Osteoblast (primary cell): ENCODE measurements around the gene PRR33. TPM values are rescaled to one million over a fixed set of nuclear protein-coding genes. Genes with fewer than 3 reads are reported as not detected.

Source experiments
- DNase-seq: peaks from one replicate; pipeline ENCODE4 v3.0.0; 2011; ENCODE audit warnings: low spot score, mixed read lengths; ENCODE audit not compliant: insufficient read length; ENCODE audit errors: missing footprints
- H2AFZ ChIP-seq: 2 replicates; pipeline ENCODE4 v1.6.0; 2011; ENCODE audit warnings: mild to moderate bottlenecking, low read length
- H3K27ac ChIP-seq: 2 replicates; pipeline ENCODE4 v1.5.1; 2011; ENCODE audit warnings: mild to moderate bottlenecking, low read depth, low read length, moderate library complexity
- H3K27me3 ChIP-seq: 2 replicates; pipeline ENCODE4 v1.6.0; 2012; ENCODE audit warnings: mild to moderate bottlenecking, control low read depth, inconsistent platforms, low read length, moderate library complexity; ENCODE audit not compliant: insufficient read depth
- H3K36me3 ChIP-seq: 2 replicates; pipeline ENCODE4 v1.5.1; 2011; ENCODE audit warnings: mild to moderate bottlenecking, low read length, control low read depth, moderate library complexity; ENCODE audit not compliant: insufficient read depth
- H3K4me1 ChIP-seq: 2 replicates; pipeline ENCODE4 v1.5.1; 2011; ENCODE audit warnings: mild to moderate bottlenecking, low read length, control low read depth, moderate library complexity; ENCODE audit not compliant: insufficient read depth
- H3K4me2 ChIP-seq: 2 replicates; pipeline ENCODE4 v1.6.0; 2011; ENCODE audit warnings: mild to moderate bottlenecking, low read length; ENCODE audit not compliant: insufficient read depth
- H3K4me3 ChIP-seq: fragments of 200-600 bp; sonication (generic); 3 replicates; pipeline ENCODE4 v1.5.1; 2012; ENCODE audit warnings: mild to moderate bottlenecking, low read length, inconsistent platforms; ENCODE audit not compliant: insufficient read depth
- H3K79me2 ChIP-seq: 2 replicates; pipeline ENCODE4 v1.6.0; 2012; ENCODE audit warnings: mild to moderate bottlenecking, low read length, control low read depth, inconsistent platforms; ENCODE audit not compliant: insufficient read depth
- H3K9me3 ChIP-seq: 2 replicates; pipeline ENCODE4 v1.5.1; 2011; ENCODE audit warnings: low read depth, low read length, control low read depth
- H4K20me1 ChIP-seq: 2 replicates; pipeline ENCODE4 v1.6.0; 2012; ENCODE audit warnings: mild to moderate bottlenecking, low read length, control low read depth; ENCODE audit not compliant: insufficient read depth
- total RNA-seq: library from RNA; depleted of rRNA; stranded (reverse); fragments of >200 nt; gene quantifications from 2 replicates; pipeline ENCODE4 v1.2.3, GENCODE V29; 2012
- TF ChIP-seq, protein P1 (sequence below): IDR thresholded peaks from 2 replicates; pipeline ENCODE4 v1.5.1; 2011; ENCODE audit warnings: mild to moderate bottlenecking, low read depth, low read length, moderate library complexity; ENCODE audit errors: extremely low read depth

Gene PRR33
- total RNA-seq, 1 donor = not detected

DNA sequence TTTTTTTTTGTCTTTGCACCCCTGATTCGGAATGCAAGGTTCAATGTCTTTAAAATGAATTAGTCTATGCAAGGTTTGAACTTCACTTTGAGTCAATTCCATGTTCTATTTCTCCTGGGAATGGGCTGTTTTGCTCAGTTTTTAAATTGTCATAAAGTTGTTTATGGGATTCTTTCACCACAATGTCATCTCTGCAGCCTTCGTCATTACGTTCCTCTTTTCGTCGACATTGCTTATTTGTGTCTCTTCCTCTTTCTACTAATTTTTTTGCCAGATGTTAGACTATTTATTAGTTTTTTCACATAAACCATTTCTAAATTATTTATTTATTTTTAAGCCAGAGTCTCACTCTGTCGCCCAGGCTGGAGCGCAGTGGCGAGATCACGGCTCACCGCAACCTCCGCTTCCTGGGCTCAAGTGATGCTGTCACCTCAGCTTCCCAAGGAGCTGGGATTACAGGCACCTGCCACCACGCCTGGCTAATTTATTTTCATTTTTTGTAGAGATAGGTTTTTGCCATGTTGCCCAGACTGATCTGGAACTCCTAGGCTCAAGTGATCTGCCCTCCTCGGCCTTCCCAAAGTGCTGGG is 20.7 kb upstream of the PRR33 start:
- DNase-seq = peak; percentile 41
- Histone ChIP-seq H4K20me1 (no peaks in the 10 kb centered on the region), H3K4me2 (no peak overlapping the region), H3K36me3 (no peaks in the 10 kb centered on the region), H3K4me3 (no peak overlapping the region), H3K79me2 (no peaks in the 10 kb centered on the region), H3K9me3 (no peaks in the 10 kb centered on the region), H2AFZ (no peak overlapping the region), H3K27ac (no peak overlapping the region), H3K4me1 (peaks cover 6% of the 10 kb centered on the region), H3K27me3 (peaks cover 3% of the 10 kb centered on the region)
- TF ChIP-seq, protein P1, sequence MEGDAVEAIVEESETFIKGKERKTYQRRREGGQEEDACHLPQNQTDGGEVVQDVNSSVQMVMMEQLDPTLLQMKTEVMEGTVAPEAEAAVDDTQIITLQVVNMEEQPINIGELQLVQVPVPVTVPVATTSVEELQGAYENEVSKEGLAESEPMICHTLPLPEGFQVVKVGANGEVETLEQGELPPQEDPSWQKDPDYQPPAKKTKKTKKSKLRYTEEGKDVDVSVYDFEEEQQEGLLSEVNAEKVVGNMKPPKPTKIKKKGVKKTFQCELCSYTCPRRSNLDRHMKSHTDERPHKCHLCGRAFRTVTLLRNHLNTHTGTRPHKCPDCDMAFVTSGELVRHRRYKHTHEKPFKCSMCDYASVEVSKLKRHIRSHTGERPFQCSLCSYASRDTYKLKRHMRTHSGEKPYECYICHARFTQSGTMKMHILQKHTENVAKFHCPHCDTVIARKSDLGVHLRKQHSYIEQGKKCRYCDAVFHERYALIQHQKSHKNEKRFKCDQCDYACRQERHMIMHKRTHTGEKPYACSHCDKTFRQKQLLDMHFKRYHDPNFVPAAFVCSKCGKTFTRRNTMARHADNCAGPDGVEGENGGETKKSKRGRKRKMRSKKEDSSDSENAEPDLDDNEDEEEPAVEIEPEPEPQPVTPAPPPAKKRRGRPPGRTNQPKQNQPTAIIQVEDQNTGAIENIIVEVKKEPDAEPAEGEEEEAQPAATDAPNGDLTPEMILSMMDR = no peak

DNA sequence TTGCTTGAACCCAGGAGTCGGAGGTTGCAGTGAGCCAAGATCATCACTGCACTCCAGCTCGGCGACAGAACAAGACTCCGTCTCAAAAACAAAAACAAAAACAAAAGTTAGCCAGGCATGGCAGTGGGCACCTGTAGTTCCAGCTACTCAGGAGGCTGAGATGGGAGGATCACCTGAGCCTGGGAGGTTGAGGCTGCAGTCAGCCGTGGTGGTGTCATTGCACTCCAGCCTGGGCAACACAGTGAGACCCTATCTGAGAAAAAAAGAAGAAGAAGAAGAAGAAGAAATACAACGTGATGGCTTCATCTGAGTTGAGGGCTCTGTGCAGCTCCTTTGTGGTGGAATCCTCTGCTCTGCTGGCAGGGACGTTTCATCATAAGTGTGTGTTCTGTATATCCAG is 17.8 kb upstream of the PRR33 start:
- Histone ChIP-seq H3K4me3 (no peak overlapping the region), H3K36me3 (no peaks in the 10 kb centered on the region), H3K4me1 (peaks cover 6% of the 10 kb centered on the region), H3K4me2 (no peak overlapping the region), H3K27ac (no peak overlapping the region), H4K20me1 (no peaks in the 10 kb centered on the region), H3K27me3 (peaks cover 3% of the 10 kb centered on the region), H3K79me2 (no peaks in the 10 kb centered on the region), H2AFZ (no peak overlapping the region), H3K9me3 (no peaks in the 10 kb centered on the region)
- DNase-seq = no peak
- TF ChIP-seq, protein P1 = no peak

DNA sequence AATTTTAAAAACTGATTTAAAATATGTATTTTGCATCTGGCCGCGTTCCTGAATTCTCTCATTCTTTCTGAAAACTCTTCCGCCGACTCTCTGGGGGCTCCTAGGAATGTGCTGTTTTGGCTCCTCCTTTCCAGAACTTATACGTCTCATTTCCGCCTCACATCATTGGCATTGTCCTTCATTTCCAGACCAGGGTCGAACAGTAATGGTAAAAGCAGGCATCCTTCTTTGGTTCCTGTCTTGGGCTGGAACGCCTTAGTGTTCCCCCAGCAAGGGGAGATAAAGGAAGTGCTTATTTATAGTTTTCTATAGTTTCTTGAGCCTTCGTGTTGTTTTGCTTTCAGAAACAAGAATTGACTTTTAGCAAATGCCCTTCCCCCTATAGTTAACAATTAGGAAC is 16.9 kb upstream of the PRR33 start:
- no peaks in the 10 kb centered on the region for H3K79me2 ChIP-seq
- peak overlapping the region; percentile 77 for H3K4me2 ChIP-seq
- H3K4me1 ChIP-seq = peaks cover 6% of the 10 kb centered on the region
- H3K36me3 ChIP-seq = no peaks in the 10 kb centered on the region
- TF ChIP-seq, protein P1 = no peak
- H2AFZ ChIP-seq = peak overlapping the region; percentile 83
- peak overlapping the region; percentile 52 for H3K4me3 ChIP-seq
- no peak overlapping the region for H3K27ac ChIP-seq
- DNase-seq = peak; percentile 87
- peaks cover 4% of the 10 kb centered on the region for H3K27me3 ChIP-seq
- no peaks in the 10 kb centered on the region for H3K9me3 ChIP-seq
- H4K20me1 ChIP-seq = no peaks in the 10 kb centered on the region

DNA sequence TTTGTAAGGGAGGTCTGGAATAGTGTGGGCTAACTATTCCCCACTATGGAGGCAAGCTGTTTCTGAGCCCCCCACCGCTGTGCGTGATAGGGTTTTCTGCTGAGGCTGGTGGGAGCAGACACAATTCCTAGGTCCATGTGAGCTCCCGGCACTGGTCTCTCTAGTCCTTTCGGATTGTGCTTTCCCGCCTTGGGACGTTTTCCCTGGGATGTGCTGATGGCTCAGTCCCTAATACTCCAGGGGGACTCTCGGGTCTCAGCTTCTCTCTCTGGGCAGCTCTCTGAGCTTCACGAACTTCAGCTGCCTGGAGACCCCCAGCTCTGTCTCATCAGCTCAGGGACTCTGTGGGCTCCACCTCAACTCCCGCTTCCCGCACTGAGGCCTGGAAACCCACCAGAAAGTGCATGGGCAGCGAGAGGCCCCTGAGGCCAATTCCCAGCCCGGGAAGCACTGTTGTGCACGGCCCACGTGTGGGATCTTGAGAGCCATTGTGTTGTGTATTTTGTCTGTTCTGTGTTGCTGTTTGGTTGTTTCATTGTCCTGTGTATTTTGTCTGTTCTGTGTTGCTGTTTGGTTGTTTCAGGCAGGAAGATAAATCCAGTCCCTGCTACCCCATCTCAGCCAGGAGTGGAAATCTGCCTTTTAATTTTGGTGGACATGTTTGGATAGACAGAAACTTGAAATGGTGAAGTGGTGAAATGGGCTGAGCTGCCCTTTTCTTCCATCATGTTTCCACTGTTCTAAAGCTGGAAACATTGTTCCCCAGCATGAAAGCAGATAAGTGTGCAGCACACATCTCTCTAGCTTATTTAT is 15.1 kb upstream of the PRR33 start:
- Histone ChIP-seq H3K79me2 (no peaks in the 10 kb centered on the region), H3K27ac (no peak overlapping the region), H4K20me1 (no peaks in the 10 kb centered on the region), H3K4me3 (no peak overlapping the region), H3K4me1 (peaks cover 6% of the 10 kb centered on the region), H3K27me3 (peaks cover 4% of the 10 kb centered on the region), H3K4me2 (no peak overlapping the region), H3K9me3 (no peaks in the 10 kb centered on the region), H2AFZ (peak overlapping the region; percentile 41), H3K36me3 (no peaks in the 10 kb centered on the region)
- TF ChIP-seq, protein P1 = no peak
- DNase-seq = peak; percentile 69
